Frontal cortex (tissue), 4 donors: ENCODE data around the gene RNF25. TPM values are rescaled to one million over a fixed set of nuclear protein-coding genes. Genes with fewer than 3 reads are reported as not detected.

Experiments
- DNase-seq, 2 donors: peaks; one replicate each; pipeline ENCODE4 v3.0.0; 2012; ENCODE audit warnings: low spot score in 2 of 2
- FAIRE-seq: peaks from 2 replicates; lab custom pipeline; 2012; peaks lifted over from hg19 to GRCh38; lab: Jason Lieb, UNC
- total RNA-seq: library from RNA; depleted of rRNA; stranded (reverse); fragments of >200 nt; gene quantifications from one replicate; pipeline ENCODE4 v1.2.3, GENCODE V29; 2014
- donor health status: control.
- donor health status: control.
- donor health status: control.

RNF25 gene
- total RNA-seq, 1 donor from 2014 or later = 28.1 TPM

GRCh38 chr2:218635719-218636118 lies 36.1 kb downstream of the RNF25 start:
- DNase-seq (no peak), FAIRE-seq (no peak)

- DNase-seq (no peak), FAIRE-seq (no peak)
Measured at GRCh38 chr2:218631837-218632236, 40.0 kb downstream of the RNF25 start.

GRCh38 chr2:218627939-218628338 lies 43.9 kb downstream of the RNF25 start:
- FAIRE-seq = no peak

GRCh38 chr2:218626369-218626768 lies 45.4 kb downstream of the RNF25 start:
- FAIRE-seq (no peak), DNase-seq (no peak)

More at GRCh38 chr2:218627939-218628338, 43.9 kb downstream of the RNF25 start:
- DNase-seq = no peak

- no peak for DNase-seq
- FAIRE-seq = no peak
Measured at GRCh38 chr2:218623366-218623705, 48.5 kb downstream of the RNF25 start.

GRCh38 chr2:218622606-218623365 lies 49.0 kb downstream of the RNF25 start:
- DNase-seq (no peak), FAIRE-seq (no peak)

- FAIRE-seq (no peak), DNase-seq (no peak)
Measured at GRCh38 chr2:218621007-218621406, 50.8 kb downstream of the RNF25 start.

- DNase-seq = no peak
Measured at GRCh38 chr2:218618102-218618860, 53.5 kb downstream of the RNF25 start.

GRCh38 chr2:218615868-218616315 lies 55.9 kb downstream of the RNF25 start:
- DNase-seq = no peak
- FAIRE-seq = no peak

More at GRCh38 chr2:218618102-218618860, 53.5 kb downstream of the RNF25 start:
- no peak for FAIRE-seq

Other genes starting within 250 kb of the RNF25 start
- gene USP37, start 103.7 kb downstream of the RNF25 start, total RNA-seq = 34.6 TPM
- gene CNOT9, start 103.2 kb downstream of the RNF25 start, total RNA-seq = 47.3 TPM
- 1.2 TPM for gene PLCD4, start 64.1 kb downstream of the RNF25 start, total RNA-seq
- gene ZNF142, start 12.4 kb downstream of the RNF25 start, total RNA-seq = 11.4 TPM
- 28.9 TPM for gene BCS1L, start 12.3 kb downstream of the RNF25 start, total RNA-seq
- gene STK36, start 84 bp upstream of the RNF25 start, total RNA-seq = 16.7 TPM
- 9.8 TPM for gene TTLL4, start 38.8 kb upstream of the RNF25 start, total RNA-seq
- 2.9 TPM for gene CYP27A1, start 110.1 kb upstream of the RNF25 start, total RNA-seq
- not detected for gene PRKAG3, start 159.8 kb upstream of the RNF25 start, total RNA-seq
- gene WNT6, start 187.8 kb upstream of the RNF25 start, total RNA-seq = not detected
- not detected for gene WNT10A, start 208.8 kb upstream of the RNF25 start, total RNA-seq